DND-41 (cell line): ENCODE data around the gene SCD.

Source experiments
- EZH2 ChIP-seq: IDR thresholded peaks from 3 replicates; pipeline ENCODE4 v1.6.1; 2012; ENCODE audit warnings: borderline replicate concordance, low read depth, mild to moderate bottlenecking, moderate library complexity, low read length, inconsistent platforms; ENCODE audit not compliant: severe bottlenecking
- TF ChIP-seq, protein P1 (sequence below): IDR thresholded peaks from 2 replicates; pipeline ENCODE4 v1.5.1; 2012; ENCODE audit warnings: borderline replicate concordance, low read length, moderate library complexity, mild to moderate bottlenecking; ENCODE audit not compliant: poor library complexity, severe bottlenecking; ENCODE audit errors: extremely low read depth

DNA sequence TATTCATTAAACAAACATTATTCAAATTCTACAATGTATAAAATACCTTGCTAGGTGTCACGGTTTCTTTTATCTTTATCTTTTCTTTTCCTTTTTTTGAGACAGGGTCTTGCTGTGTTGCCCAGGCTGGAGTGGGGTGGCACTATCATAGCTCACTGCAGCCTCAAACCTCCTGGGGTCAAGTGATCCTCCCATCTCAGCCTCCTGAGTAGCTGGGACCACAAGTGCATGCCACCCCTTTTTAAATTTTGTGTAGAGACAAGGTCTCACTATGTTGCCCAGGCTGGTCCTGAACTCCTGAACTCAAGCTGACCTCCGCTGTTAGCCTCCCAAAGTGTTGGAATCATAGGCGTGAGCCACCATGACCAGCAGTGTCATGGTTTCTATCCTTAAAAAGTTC lies 42.6 kb upstream of the SCD start:
- TF ChIP-seq, protein P1, sequence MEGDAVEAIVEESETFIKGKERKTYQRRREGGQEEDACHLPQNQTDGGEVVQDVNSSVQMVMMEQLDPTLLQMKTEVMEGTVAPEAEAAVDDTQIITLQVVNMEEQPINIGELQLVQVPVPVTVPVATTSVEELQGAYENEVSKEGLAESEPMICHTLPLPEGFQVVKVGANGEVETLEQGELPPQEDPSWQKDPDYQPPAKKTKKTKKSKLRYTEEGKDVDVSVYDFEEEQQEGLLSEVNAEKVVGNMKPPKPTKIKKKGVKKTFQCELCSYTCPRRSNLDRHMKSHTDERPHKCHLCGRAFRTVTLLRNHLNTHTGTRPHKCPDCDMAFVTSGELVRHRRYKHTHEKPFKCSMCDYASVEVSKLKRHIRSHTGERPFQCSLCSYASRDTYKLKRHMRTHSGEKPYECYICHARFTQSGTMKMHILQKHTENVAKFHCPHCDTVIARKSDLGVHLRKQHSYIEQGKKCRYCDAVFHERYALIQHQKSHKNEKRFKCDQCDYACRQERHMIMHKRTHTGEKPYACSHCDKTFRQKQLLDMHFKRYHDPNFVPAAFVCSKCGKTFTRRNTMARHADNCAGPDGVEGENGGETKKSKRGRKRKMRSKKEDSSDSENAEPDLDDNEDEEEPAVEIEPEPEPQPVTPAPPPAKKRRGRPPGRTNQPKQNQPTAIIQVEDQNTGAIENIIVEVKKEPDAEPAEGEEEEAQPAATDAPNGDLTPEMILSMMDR = no peak
- no peak for TF ChIP-seq EZH2
